Measurements from ENCODE around the gene PSME3IP1.
A peak's percentile ranks its signal among the peaks of the same experiment; 100 is the strongest.

- TF ChIP-seq CTCF (tag by site-specific recombination; IDR thresholded peaks at IDR 0.05) (peak; percentile 62), BCL11B (tag by site-specific recombination; IDR thresholded peaks at IDR 0.05; ENCODE audit: low read depth) (no peak), ZNF311 (tag by site-specific recombination; IDR thresholded peaks at IDR 0.05; ENCODE audit: borderline replicate concordance) (no peak), ZNF558 (tag by site-specific recombination; IDR thresholded peaks at IDR 0.05) (no peak)
These were observed 344 bp downstream of the PSME3IP1 start for GRCh38 chr16:57185446-57185944.

Data from HEK293 (cell line).